Activated naive CD8-positive, alpha-beta T cell (primary cell): ENCODE data around the gene TSPOAP1.
"Not testable (repeated sequence)": the region's sequence is repeated elsewhere in the genome, so short reads cannot be mapped to it uniquely, and the experiment has no call there.

Experiments used
- H3K27ac Mint-ChIP-seq: one replicate; pipeline ENCODE4 v1.8.0; 2021; ENCODE audit warnings: mixed read lengths
- H3K27me3 Mint-ChIP-seq: one replicate; pipeline ENCODE4 v1.8.0; 2021; ENCODE audit warnings: mixed read lengths
- H3K36me3 Mint-ChIP-seq: one replicate; pipeline ENCODE4 v1.8.0; 2021; ENCODE audit warnings: mixed read lengths
- H3K4me1 Mint-ChIP-seq: one replicate; pipeline ENCODE4 v1.8.0; 2021; ENCODE audit warnings: low read depth, mixed read lengths
- H3K4me3 Mint-ChIP-seq: one replicate; pipeline ENCODE4 v1.8.0; 2021; ENCODE audit warnings: mild to moderate bottlenecking, mixed read lengths
- H3K9me3 Mint-ChIP-seq: one replicate; pipeline ENCODE4 v1.8.0; 2021; ENCODE audit warnings: low read depth, mixed read lengths

TSPOAP1 gene

GRCh38 chr17:58352596-58353388 lies 24.2 kb upstream of the TSPOAP1 start:
- Mint-ChIP-seq H3K27me3 (no peaks in the 10 kb centered on the region), H3K9me3 (no peaks in the 10 kb centered on the region), H3K4me1 (peaks cover 49% of the 10 kb centered on the region), H3K36me3 (peaks cover 21% of the 10 kb centered on the region), H3K4me3 (peak overlapping the region; percentile 100), H3K27ac (peak overlapping the region; percentile 92)

- H3K4me1 Mint-ChIP-seq: peaks cover 57% of the 10 kb centered on the region
- H3K27ac Mint-ChIP-seq: peak within 1 kb of the TSS; percentile 99
- no peaks in the 10 kb centered on the region for H3K9me3 Mint-ChIP-seq
- H3K4me3 Mint-ChIP-seq: peak within 1 kb of the TSS; percentile 100
- H3K27me3 Mint-ChIP-seq: no peaks in the 10 kb centered on the region
- peaks cover 21% of the 10 kb centered on the region for H3K36me3 Mint-ChIP-seq
These were observed 23.4 kb upstream of the TSPOAP1 start, which contains the start of gene SUPT4H1 for GRCh38 chr17:58351831-58352595. TSS of gene SUPT4H1 (minus strand) at chr17:58352201. CDS start at chr17:58352135, 66 bp downstream.

GRCh38 chr17:58351182-58351581 lies 22.6 kb upstream of the TSPOAP1 start:
- peaks cover 63% of the 10 kb centered on the region for H3K4me1 Mint-ChIP-seq
- peak overlapping the region; percentile 99 for H3K27ac Mint-ChIP-seq
- peaks cover 20% of the 10 kb centered on the region for H3K36me3 Mint-ChIP-seq
- H3K9me3 Mint-ChIP-seq: no peaks in the 10 kb centered on the region
- no peaks in the 10 kb centered on the region for H3K27me3 Mint-ChIP-seq
- H3K4me3 Mint-ChIP-seq: peak overlapping the region; percentile 100

GRCh38 chr17:58348038-58348437 lies 19.4 kb upstream of the TSPOAP1 start:
- Mint-ChIP-seq H3K4me3 (peak overlapping the region; percentile 54), H3K36me3 (peaks cover 24% of the 10 kb centered on the region), H3K9me3 (no peaks in the 10 kb centered on the region), H3K27me3 (no peaks in the 10 kb centered on the region), H3K27ac (peak overlapping the region; percentile 98), H3K4me1 (peaks cover 82% of the 10 kb centered on the region)

- Mint-ChIP-seq H3K4me1 (peaks cover 90% of the 10 kb centered on the region), H3K27me3 (no peaks in the 10 kb centered on the region), H3K36me3 (peaks cover 23% of the 10 kb centered on the region), H3K27ac (peak overlapping the region; percentile 98), H3K4me3 (peak overlapping the region; percentile 99), H3K9me3 (no peaks in the 10 kb centered on the region)
These were observed 16.9 kb upstream of the TSPOAP1 start for GRCh38 chr17:58345500-58345899.

- Mint-ChIP-seq H3K27ac (peak overlapping the region; percentile 98), H3K4me3 (peak overlapping the region; percentile 99), H3K9me3 (no peaks in the 10 kb centered on the region), H3K4me1 (peaks cover 95% of the 10 kb centered on the region), H3K36me3 (peaks cover 27% of the 10 kb centered on the region), H3K27me3 (no peaks in the 10 kb centered on the region)
These were observed 16.2 kb upstream of the TSPOAP1 start for GRCh38 chr17:58344791-58345157.

GRCh38 chr17:58344047-58344790 lies 15.6 kb upstream of the TSPOAP1 start:
- peaks cover 91% of the 10 kb centered on the region for H3K4me1 Mint-ChIP-seq
- H3K27me3 Mint-ChIP-seq: no peaks in the 10 kb centered on the region
- H3K36me3 Mint-ChIP-seq: peaks cover 22% of the 10 kb centered on the region
- peak overlapping the region; percentile 98 for H3K27ac Mint-ChIP-seq
- H3K4me3 Mint-ChIP-seq: peak overlapping the region; percentile 99
- no peaks in the 10 kb centered on the region for H3K9me3 Mint-ChIP-seq

- Mint-ChIP-seq H3K27me3 (no peaks in the 10 kb centered on the region), H3K4me1 (peaks cover 84% of the 10 kb centered on the region), H3K9me3 (no peaks in the 10 kb centered on the region), H3K36me3 (peaks cover 12% of the 10 kb centered on the region), H3K27ac (peak overlapping the region; percentile 98), H3K4me3 (peak overlapping the region; percentile 99)
These were observed 14.5 kb upstream of the TSPOAP1 start for GRCh38 chr17:58343131-58343530.

- H3K36me3 Mint-ChIP-seq: peaks cover 12% of the 10 kb centered on the region
- peak overlapping the region; percentile 98 for H3K27ac Mint-ChIP-seq
These were observed 13.4 kb upstream of the TSPOAP1 start for GRCh38 chr17:58341861-58342475.

GRCh38 chr17:58341136-58341860 lies 12.7 kb upstream of the TSPOAP1 start:
- peaks cover 12% of the 10 kb centered on the region for H3K36me3 Mint-ChIP-seq

More at GRCh38 chr17:58341861-58342475, 13.4 kb upstream of the TSPOAP1 start:
- Mint-ChIP-seq H3K27me3 (no peaks in the 10 kb centered on the region), H3K4me1 (peaks cover 79% of the 10 kb centered on the region), H3K9me3 (no peaks in the 10 kb centered on the region), H3K4me3 (peak overlapping the region; percentile 99)

GRCh38 chr17:58340405-58340876 lies 11.8 kb upstream of the TSPOAP1 start:
- Mint-ChIP-seq H3K9me3 (no peaks in the 10 kb centered on the region), H3K27me3 (no peaks in the 10 kb centered on the region), H3K36me3 (peaks cover 12% of the 10 kb centered on the region), H3K27ac (peak overlapping the region; percentile 98), H3K4me1 (peaks cover 78% of the 10 kb centered on the region), H3K4me3 (peak overlapping the region; percentile 99)

More at GRCh38 chr17:58341136-58341860, 12.7 kb upstream of the TSPOAP1 start:
- Mint-ChIP-seq H3K27ac (peak overlapping the region; percentile 98), H3K4me3 (peak overlapping the region; percentile 99), H3K4me1 (peaks cover 78% of the 10 kb centered on the region)
- H3K9me3 Mint-ChIP-seq, H3K27me3 Mint-ChIP-seq: not testable (repeated sequence)

GRCh38 chr17:58339755-58340404 lies 11.3 kb upstream of the TSPOAP1 start:
- Mint-ChIP-seq H3K4me1 (peaks cover 78% of the 10 kb centered on the region), H3K4me3 (peak overlapping the region; percentile 99), H3K36me3 (peaks cover 11% of the 10 kb centered on the region), H3K9me3 (no peaks in the 10 kb centered on the region), H3K27ac (peak overlapping the region; percentile 98), H3K27me3 (no peaks in the 10 kb centered on the region)
